Keratinocyte (primary cell): ENCODE measurements around the gene OTOF. TPM values are rescaled to one million over a fixed set of nuclear protein-coding genes. Genes with fewer than 3 reads are reported as not detected.

Experiments used
- DNase-seq: peaks from one replicate; pipeline ENCODE4 v3.0.0-alpha.2; 2011; ENCODE audit warnings: low read depth, missing footprints, low spot score
- FAIRE-seq: peaks from 2 replicates; lab custom pipeline; 2011; peaks lifted over from hg19 to GRCh38; lab: Jason Lieb, UNC
- H2AFZ ChIP-seq: 2 replicates; pipeline ENCODE4 v1.6.0; 2012; ENCODE audit warnings: low read length, control low read depth, inconsistent platforms; ENCODE audit not compliant: control insufficient read depth
- H3K27ac ChIP-seq: 2 replicates; pipeline ENCODE4 v1.5.1; 2011; ENCODE audit warnings: low read length; ENCODE audit not compliant: control insufficient read depth, insufficient read depth
- H3K27me3 ChIP-seq: 3 replicates; pipeline ENCODE4 v1.6.0; 2011; ENCODE audit warnings: low read length; ENCODE audit not compliant: control insufficient read depth, insufficient read depth; ENCODE audit errors: extremely low read depth
- H3K36me3 ChIP-seq, 2 experiments: 2 replicates in 1 of 2; 3 replicates in 1 of 2; pipeline ENCODE4 v1.5.1; 2011; ENCODE audit warnings: low read length in 2 of 2, mild to moderate bottlenecking in 1 of 2; ENCODE audit not compliant: control insufficient read depth in 2 of 2, insufficient read depth in 2 of 2; ENCODE audit errors: extremely low read depth in 1 of 2
- H3K4me1 ChIP-seq: 3 replicates; pipeline ENCODE4 v1.5.1; 2011; ENCODE audit warnings: low read length; ENCODE audit not compliant: control insufficient read depth, insufficient read depth; ENCODE audit errors: extremely low read depth
- H3K4me2 ChIP-seq: 3 replicates; pipeline ENCODE4 v1.6.0; 2011; ENCODE audit warnings: low read depth, low read length; ENCODE audit not compliant: control insufficient read depth, insufficient read depth; ENCODE audit errors: extremely low read depth
- H3K4me3 ChIP-seq, 3 experiments: fragments of 200-600 bp in 1 of 3; sonication (generic) in 1 of 3; 2 replicates in 2 of 3; 3 replicates in 1 of 3; pipeline ENCODE4 v1.5.1; 2011 to 2016; ENCODE audit warnings: low read length in 3 of 3, mild to moderate bottlenecking in 3 of 3, control low read depth in 2 of 3, inconsistent platforms in 1 of 3, low read depth in 1 of 3, mixed read lengths in 1 of 3, mixed run types in 1 of 3, moderate library complexity in 1 of 3; ENCODE audit not compliant: control insufficient read depth in 2 of 3, insufficient read depth in 2 of 3; ENCODE audit errors: extremely low read depth in 1 of 3
- H3K79me2 ChIP-seq: 2 replicates; pipeline ENCODE4 v1.6.0; 2012; ENCODE audit warnings: low read length; ENCODE audit not compliant: control insufficient read depth, insufficient read depth
- H3K9ac ChIP-seq: 3 replicates; pipeline ENCODE4 v1.6.0; 2011; ENCODE audit warnings: low read length; ENCODE audit not compliant: control insufficient read depth, insufficient read depth; ENCODE audit errors: extremely low read depth
- H3K9me1 ChIP-seq: 3 replicates; pipeline ENCODE4 v1.6.0; 2011; ENCODE audit warnings: low read length; ENCODE audit not compliant: control insufficient read depth, insufficient read depth; ENCODE audit errors: extremely low read depth
- H3K9me3 ChIP-seq: 2 replicates; pipeline ENCODE4 v1.5.1; 2012; ENCODE audit warnings: low read depth, low read length; ENCODE audit not compliant: control insufficient read depth
- H4K20me1 ChIP-seq: 3 replicates; pipeline ENCODE4 v1.6.0; 2011; ENCODE audit warnings: low read length; ENCODE audit not compliant: control insufficient read depth, insufficient read depth; ENCODE audit errors: extremely low read depth
- EZH2 ChIP-seq: IDR thresholded peaks from one replicate; pipeline ENCODE4 v1.6.1; 2012; ENCODE audit warnings: inconsistent platforms, mild to moderate bottlenecking, low read length, moderate library complexity
- dilution Hi-C: fragments of 300-500 bp; cut with MboI; formaldehyde crosslinking; loops from one replicate; pipeline ENCODE4 v1.7.0; 2020; ENCODE audit warnings: low sequenced_read_pairs; ENCODE audit not compliant: extremely low pct_ligation_motif_present
- polyA plus RNA-seq, 5 experiments: library from polyadenylated mRNA; depleted of rRNA in 3 of 5; stranded (reverse) in 3 of 5; stranded (forward) in 1 of 5; unstranded in 1 of 5; fragments of >200 nt; gene quantifications; 1 replicate in 1 of 5; 2 replicates in 3 of 5; 3 replicates in 1 of 5; pipeline versions ENCODE4 v1.2.1 to v1.2.3, GENCODE V29; 2011 to 2012; ENCODE audit warnings: missing spikeins in 2 of 5, low read depth in 1 of 5, low replicate concordance in 1 of 5
- TF ChIP-seq, protein P1 (sequence below), 3 experiments: IDR thresholded peaks in 1 of 3; conservative IDR thresholded peaks in 1 of 3; optimal IDR thresholded peaks in 1 of 3; 2 replicates in 2 of 3; 3 replicates in 1 of 3; pipeline versions ENCODE3 to v1.5.1; 2011; ENCODE audit warnings: low read length in 3 of 3, mild to moderate bottlenecking in 3 of 3, moderate library complexity in 2 of 3, control low read depth in 1 of 3, inconsistent platforms in 1 of 3; ENCODE audit not compliant: insufficient read depth in 2 of 3; ENCODE audit errors: extremely low read depth in 1 of 3

OTOF gene
- polyA plus RNA-seq, 1 donor (not counting 4 experiments of a cell fraction or from before 2014, with no cell fraction given), result not detected

DNA sequence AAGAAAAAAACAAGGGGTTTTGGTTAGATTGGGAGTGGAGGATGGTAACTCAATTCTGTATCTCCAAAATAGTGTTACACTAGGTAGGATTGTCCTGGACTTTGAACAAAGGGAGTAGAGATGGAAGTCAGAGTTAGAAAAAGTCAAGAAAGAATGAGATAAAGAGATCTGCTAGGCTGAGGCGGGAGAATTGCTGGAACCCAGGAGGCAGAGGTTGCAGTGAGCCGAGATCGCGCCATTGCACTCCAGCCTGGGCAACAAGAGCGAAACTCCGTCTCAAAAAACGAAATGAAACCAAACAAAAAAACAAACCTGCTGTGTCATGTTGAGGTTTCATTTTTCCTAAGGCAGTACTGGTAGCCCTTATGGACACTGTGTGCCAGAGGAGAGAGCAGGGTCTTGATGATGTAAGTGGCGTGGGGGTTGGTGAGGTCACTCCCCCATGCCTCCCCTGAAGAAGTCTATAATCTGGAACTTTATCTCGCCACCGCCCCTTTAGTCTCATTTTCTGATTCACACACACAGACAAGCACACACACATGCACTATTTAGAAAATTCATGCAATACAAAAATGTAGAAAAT is 65.7 kb downstream of the OTOF start:
- Histone ChIP-seq H2AFZ (peak overlapping the region; percentile 19), H3K9ac (no peak overlapping the region), H3K27me3 (peaks cover 5% of the 10 kb centered on the region), H3K9me3 (no peaks in the 10 kb centered on the region), H3K4me2 (no peak overlapping the region), H3K9me1 (no peaks in the 10 kb centered on the region), H3K4me1 (no peaks in the 10 kb centered on the region), H3K4me3 (no peak overlapping the region), H3K79me2 (no peaks in the 10 kb centered on the region), H3K27ac (no peak overlapping the region), H4K20me1 (no peaks in the 10 kb centered on the region), H3K36me3 (no peaks in the 10 kb centered on the region)
- FAIRE-seq (no peak), DNase-seq (no peak)
- no peak for TF ChIP-seq EZH2
- TF ChIP-seq, protein P1, sequence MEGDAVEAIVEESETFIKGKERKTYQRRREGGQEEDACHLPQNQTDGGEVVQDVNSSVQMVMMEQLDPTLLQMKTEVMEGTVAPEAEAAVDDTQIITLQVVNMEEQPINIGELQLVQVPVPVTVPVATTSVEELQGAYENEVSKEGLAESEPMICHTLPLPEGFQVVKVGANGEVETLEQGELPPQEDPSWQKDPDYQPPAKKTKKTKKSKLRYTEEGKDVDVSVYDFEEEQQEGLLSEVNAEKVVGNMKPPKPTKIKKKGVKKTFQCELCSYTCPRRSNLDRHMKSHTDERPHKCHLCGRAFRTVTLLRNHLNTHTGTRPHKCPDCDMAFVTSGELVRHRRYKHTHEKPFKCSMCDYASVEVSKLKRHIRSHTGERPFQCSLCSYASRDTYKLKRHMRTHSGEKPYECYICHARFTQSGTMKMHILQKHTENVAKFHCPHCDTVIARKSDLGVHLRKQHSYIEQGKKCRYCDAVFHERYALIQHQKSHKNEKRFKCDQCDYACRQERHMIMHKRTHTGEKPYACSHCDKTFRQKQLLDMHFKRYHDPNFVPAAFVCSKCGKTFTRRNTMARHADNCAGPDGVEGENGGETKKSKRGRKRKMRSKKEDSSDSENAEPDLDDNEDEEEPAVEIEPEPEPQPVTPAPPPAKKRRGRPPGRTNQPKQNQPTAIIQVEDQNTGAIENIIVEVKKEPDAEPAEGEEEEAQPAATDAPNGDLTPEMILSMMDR (optimal IDR thresholded peaks at IDR 0.05 in 1 of 3, IDR thresholded peaks at IDR 0.05 in 1 of 3, conservative IDR thresholded peaks at IDR 0.05 in 1 of 3; ENCODE audit: extremely low read depth in 1 of 3, insufficient read depth in 2 of 3, low read length in 3 of 3), result no peak
- dilution Hi-C loops, result no loop called here

- FAIRE-seq (no peak), DNase-seq (no peak)
- Histone ChIP-seq H3K27ac (no peak overlapping the region), H3K4me1 (no peaks in the 10 kb centered on the region), H3K9me3 (no peaks in the 10 kb centered on the region), H3K9me1 (no peaks in the 10 kb centered on the region), H3K9ac (no peak overlapping the region), H3K36me3 (no peaks in the 10 kb centered on the region), H2AFZ (no peak overlapping the region), H3K27me3 (peaks cover 5% of the 10 kb centered on the region), H4K20me1 (no peaks in the 10 kb centered on the region), H3K4me3 (no peak overlapping the region), H3K79me2 (no peaks in the 10 kb centered on the region), H3K4me2 (no peak overlapping the region)
- dilution Hi-C loops, result no loop called here
- TF ChIP-seq, protein P1 (optimal IDR thresholded peaks at IDR 0.05 in 1 of 3, IDR thresholded peaks at IDR 0.05 in 1 of 3, conservative IDR thresholded peaks at IDR 0.05 in 1 of 3; ENCODE audit: extremely low read depth in 1 of 3, insufficient read depth in 2 of 3, low read length in 3 of 3), result no peak
- TF ChIP-seq EZH2, result no peak
Observed at GRCh38 chr2:26411419-26411818, 66.5 kb downstream of the OTOF start.
